ENCODE data around the gene NHEJ1.
A peak's percentile ranks its signal among the peaks of the same experiment; 100 is the strongest.
"Not testable (repeated sequence)": the region's sequence is repeated elsewhere in the genome, so short reads cannot be mapped to it uniquely, and the experiment has no call there.

Gene NHEJ1
- total RNA-seq: 5.3 to 11.9 (median 9.9) reads per million in 4 experiments

GRCh38 chr2:219160186-219161017 is at the start of gene NHEJ1:
Gene NHEJ1 (minus strand): TSS chr2:219160815. CDS start chr2:219158362, 2,453 bp downstream.
- peak; percentile 84 for DNase-seq

GRCh38 chr2:219209236-219210195 is 48.9 kb upstream of the NHEJ1 start:
- DNase-seq: no peak

- DNase-seq: no peak
Observed at GRCh38 chr2:219207884-219208740, 47.5 kb upstream of the NHEJ1 start.

- DNase-seq: no peak
Observed at GRCh38 chr2:219207134-219207883, 46.7 kb upstream of the NHEJ1 start.

- peak; percentile 92 for DNase-seq
Observed at GRCh38 chr2:219206328-219207133, 45.9 kb upstream of the NHEJ1 start, which contains the start of gene ZFAND2B. Gene ZFAND2B (plus strand): TSS chr2:219206782. CDS start chr2:219206988, 206 bp downstream.

- DNase-seq: no peak
Observed at GRCh38 chr2:219205981-219206327, 45.3 kb upstream of the NHEJ1 start.

GRCh38 chr2:219205165-219205538 is 44.5 kb upstream of the NHEJ1 start:
- DNase-seq: no peak

GRCh38 chr2:219204425-219205164 is 44.0 kb upstream of the NHEJ1 start:
- no peak for DNase-seq

- DNase-seq: not testable (repeated sequence)
Observed at GRCh38 chr2:219201331-219201730, 40.7 kb upstream of the NHEJ1 start.

- DNase-seq: not testable (repeated sequence)
Observed at GRCh38 chr2:219200502-219201326, 40.1 kb upstream of the NHEJ1 start.

- DNase-seq: no peak
Observed at GRCh38 chr2:219199470-219200211, 39.0 kb upstream of the NHEJ1 start.

- no peak for DNase-seq
Observed at GRCh38 chr2:219198974-219199373, 38.4 kb upstream of the NHEJ1 start.

GRCh38 chr2:219197388-219197787 is 36.8 kb upstream of the NHEJ1 start:
- DNase-seq: no peak

GRCh38 chr2:219186754-219187456 is 26.3 kb upstream of the NHEJ1 start:
- DNase-seq: no peak

- no peak for DNase-seq
Observed at GRCh38 chr2:219184121-219184520, 23.5 kb upstream of the NHEJ1 start.

GRCh38 chr2:219183151-219183772 is 22.6 kb upstream of the NHEJ1 start:
- no peak for DNase-seq
